H7 (cell line): ENCODE data around the gene ZNF391. TPM values are rescaled to one million over a fixed set of nuclear protein-coding genes. Genes with fewer than 3 reads are reported as not detected.
A peak's percentile ranks its signal among the peaks of the same experiment; 100 is the strongest.
"Not testable (repeated sequence)": the region's sequence is repeated elsewhere in the genome, so short reads cannot be mapped to it uniquely, and the experiment has no call there.

ENCODE experiments used
- DNase-seq: peaks from one replicate; pipeline ENCODE4 v3.0.0; 2012
- H3K27me3 ChIP-seq: 2 replicates; pipeline ENCODE4 v1.6.0; 2011; ENCODE audit warnings: mild to moderate bottlenecking, low read length; ENCODE audit not compliant: control insufficient read depth, insufficient read depth
- H3K36me3 ChIP-seq: replicated peaks from 2 replicates; pipeline ENCODE4 v1.5.1; 2011; ENCODE audit warnings: low read length; ENCODE audit not compliant: control insufficient read depth, insufficient read depth
- H3K4me3 ChIP-seq: 2 replicates; pipeline ENCODE4 v1.5.1; 2011; ENCODE audit warnings: low read depth, mild to moderate bottlenecking, control low read depth, low read length, moderate library complexity; ENCODE audit not compliant: insufficient read depth
- total RNA-seq: library from RNA; depleted of rRNA; stranded (reverse); fragments of >200 nt; shearing (Covaris generic); gene quantifications from 2 replicates; pipeline ENCODE4 v1.2.3, GENCODE V29; 2014; rRNA removed

Gene ZNF391
- total RNA-seq = 3.1 and 5.1 TPM in 2 replicates

DNA sequence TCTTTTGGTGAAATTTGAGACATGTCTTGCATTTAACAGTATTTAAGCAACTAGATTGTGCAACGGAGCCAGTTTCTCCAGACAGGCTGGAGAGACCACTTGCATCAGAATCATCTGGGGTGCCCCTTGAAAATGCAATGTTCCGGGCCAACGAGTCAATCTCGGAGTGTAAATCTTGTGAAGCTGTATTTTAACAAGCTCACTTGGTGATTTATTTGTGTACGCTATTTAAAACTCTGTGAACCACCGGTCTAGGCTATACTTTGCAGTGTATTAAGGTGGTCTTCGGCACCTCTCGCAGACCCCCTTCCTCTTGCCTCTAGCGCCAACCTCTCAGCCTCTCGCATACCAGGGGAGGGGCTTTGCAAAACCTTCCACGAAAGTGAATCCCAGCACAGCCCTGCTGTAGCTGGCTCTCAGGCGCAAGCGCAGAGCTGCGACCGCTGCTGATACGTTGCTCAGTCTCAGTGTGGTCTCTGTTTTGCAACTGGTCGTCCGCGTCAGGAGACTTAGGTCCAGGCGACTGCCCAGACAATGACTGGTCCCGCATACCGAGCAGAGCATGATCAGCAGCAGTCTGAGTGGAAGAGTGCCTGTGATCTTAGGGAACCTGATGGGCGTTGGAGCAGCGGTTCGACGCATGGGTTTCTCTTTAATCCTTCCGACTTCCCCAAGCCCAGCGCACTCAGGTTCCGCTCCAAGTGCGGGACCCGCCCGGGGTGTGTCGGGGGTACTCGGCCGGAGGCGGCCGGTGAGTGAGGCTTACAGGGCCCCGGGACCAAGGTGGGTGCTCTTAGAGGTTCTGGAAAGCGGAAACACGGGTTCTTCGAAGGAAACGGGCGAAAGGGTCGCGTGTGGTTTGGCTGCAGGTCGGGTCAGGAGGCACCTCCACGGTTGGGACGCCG, at the start of gene ZNF391:
Gene ZNF391 (plus strand): TSS at position 467 of the 905 bp plus-strand sequence. CDS start 11,612 bp downstream, outside the sequence.
- Histone ChIP-seq H3K4me3 (peak within 1 kb of the TSS; percentile 85), H3K36me3 (no peaks in the 10 kb centered on the region), H3K27me3 (no peaks in the 10 kb centered on the region)
- peak; percentile 89 for DNase-seq

DNA sequence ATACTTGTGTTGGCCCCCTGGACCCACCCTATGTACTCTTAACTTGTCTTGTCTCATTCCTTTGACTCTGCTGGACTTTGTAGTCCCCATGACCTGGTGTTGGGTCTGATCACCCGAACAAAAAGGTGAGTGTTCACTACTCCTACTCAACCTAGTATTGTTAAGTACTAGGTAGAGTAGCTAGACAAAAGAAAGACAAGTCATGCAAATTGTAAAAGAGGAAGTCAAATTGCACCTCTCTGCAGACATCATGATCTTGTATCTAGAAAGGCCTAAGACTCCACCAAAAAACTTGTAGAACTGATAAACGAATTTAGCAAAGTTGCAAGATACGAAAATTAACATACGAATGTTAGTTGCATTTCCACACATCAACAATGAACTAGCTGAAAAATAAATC, 35.7 kb upstream of the ZNF391 start:
- H3K4me3 ChIP-seq = no peak overlapping the region
- no peaks in the 10 kb centered on the region for H3K27me3 ChIP-seq
- no peak for DNase-seq
- no peaks in the 10 kb centered on the region for H3K36me3 ChIP-seq

DNA sequence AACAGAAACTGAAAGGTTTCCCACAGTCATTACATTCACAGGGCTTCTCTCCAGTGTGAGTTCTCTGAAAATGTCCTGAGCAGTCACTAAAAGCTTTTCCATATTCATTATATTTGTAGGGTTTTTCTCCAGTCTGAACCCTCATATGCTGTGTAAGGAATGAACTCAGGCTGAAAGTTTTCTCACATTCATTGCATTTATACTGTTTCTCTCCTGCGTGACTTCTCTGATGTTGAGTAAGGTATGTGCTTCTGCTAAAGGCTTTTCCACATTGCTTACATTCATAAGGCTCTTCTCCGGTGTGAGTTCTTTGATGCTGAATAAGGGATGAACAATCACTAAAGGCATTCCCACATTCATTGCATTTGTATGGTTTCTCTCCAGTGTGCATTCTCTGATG, 29.8 kb upstream of the ZNF391 start:
- no peak for DNase-seq
- no peak overlapping the region for H3K4me3 ChIP-seq
- H3K27me3 ChIP-seq = no peaks in the 10 kb centered on the region
- peaks cover 9% of the 10 kb centered on the region for H3K36me3 ChIP-seq

DNA sequence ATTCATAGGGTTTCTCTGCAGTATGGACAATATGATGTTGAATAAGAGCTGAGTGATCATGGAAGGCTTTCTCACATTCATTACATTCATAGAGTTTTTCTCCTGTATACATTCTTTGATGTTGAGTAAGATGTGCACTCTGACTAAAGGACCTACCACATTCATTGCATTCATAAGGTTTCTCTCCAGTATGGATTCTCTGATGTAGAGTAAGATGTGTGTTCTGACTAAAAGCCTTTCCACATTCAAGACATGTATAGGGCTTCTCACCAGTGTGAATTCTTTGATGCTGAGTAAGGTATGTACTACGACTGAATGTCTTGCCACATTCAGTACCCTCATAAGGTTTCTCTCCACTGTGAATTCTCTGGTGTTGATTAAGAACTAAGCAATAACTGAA, 29.3 kb upstream of the ZNF391 start:
- Histone ChIP-seq H3K4me3 (no peak overlapping the region), H3K27me3 (no peaks in the 10 kb centered on the region), H3K36me3 (peaks cover 9% of the 10 kb centered on the region)
- no peak for DNase-seq

DNA sequence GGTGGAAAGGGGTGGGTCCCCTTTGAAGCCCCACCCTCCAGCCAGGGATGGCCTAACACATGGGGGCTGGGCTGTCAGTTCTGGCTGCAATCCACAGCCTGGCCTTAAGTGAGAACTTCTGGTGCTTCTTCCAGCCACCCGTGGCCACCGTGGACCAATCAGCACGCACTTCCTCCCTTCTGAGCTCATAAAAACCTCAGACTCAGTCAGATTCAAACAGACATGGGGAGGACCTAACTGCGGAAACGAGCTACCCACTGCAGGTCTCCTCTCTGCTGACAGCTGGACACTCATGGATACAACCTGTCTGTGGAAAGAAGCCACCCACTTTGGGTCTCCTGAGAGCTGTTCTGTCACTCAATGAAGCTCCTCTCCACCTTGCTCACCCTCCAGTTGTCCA, 20.4 kb upstream of the ZNF391 start:
- DNase-seq = no peak
- H3K4me3 ChIP-seq = no peak overlapping the region
- H3K36me3 ChIP-seq = no peaks in the 10 kb centered on the region; the same call in 1 of the 2 replicates
- H3K27me3 ChIP-seq = no peaks in the 10 kb centered on the region

DNA sequence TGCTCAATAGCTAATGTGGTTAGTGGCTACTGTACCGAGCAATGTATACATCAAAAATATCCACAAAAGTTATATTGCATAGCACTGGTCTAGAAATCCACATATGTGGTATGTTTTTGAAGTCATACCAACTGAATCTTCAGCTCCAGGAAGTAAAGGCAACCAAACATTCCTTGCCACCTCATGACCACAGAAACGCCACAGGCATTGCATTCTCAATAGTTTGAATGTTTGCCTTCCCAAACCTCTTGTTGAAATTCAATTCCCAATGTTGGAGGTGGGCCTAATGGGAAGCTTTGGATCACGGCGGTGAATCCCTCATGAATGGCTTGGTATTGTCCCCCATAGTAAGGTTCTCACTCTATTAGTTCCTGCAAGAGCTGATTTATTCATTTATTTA, 18.2 kb upstream of the ZNF391 start:
- H3K27me3 ChIP-seq = no peaks in the 10 kb centered on the region; the same call in 1 of the 2 replicates
- no peak for DNase-seq
- H3K4me3 ChIP-seq = no peak overlapping the region

DNA sequence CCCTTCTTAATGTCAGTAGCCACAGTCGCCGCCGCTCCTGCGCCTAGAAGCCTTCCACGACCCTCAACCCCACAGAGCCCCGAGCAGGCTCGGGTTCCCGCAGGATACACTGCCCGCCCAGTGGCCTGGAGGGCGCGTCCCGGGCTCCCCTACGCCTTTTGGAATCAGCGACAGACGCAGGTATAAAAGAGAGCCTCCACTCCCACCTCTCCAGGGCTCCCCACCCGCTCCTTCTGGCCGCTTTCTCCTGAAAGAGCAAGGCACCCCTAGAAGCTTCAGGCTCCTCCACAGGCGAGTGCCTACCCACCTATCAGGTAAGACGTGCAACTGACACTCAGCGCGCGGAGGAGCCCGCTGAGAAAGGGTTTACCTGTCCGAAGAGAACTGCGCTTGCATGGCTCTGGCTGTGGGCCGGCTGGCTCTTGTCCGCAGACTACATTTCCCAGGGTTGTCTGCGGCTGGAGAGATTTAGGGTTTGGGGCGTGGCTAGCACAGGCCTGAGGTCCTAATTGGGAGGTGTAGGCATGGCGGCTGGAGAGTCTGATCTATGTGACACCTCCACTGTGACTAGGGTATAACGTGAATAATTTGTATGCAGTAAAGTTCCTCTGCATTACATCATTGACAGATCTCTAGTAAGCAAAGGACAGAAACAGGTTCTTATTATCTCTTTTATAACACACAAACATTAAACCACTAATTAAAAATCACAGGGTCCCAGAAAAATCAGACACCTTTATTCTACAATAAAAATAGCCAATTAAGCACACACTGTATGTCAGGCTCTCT, 13.5 kb upstream of the ZNF391 start:
- Histone ChIP-seq H3K36me3 (no peaks in the 10 kb centered on the region), H3K27me3 (no peaks in the 10 kb centered on the region; the same call in 1 of the 2 replicates), H3K4me3 (peak overlapping the region; percentile 63)
- peak; percentile 87 for DNase-seq

More for the DNA sequence above, 18.2 kb upstream of the ZNF391 start:
- no peaks in the 10 kb centered on the region; the same call in 1 of the 2 replicates for H3K36me3 ChIP-seq

DNA sequence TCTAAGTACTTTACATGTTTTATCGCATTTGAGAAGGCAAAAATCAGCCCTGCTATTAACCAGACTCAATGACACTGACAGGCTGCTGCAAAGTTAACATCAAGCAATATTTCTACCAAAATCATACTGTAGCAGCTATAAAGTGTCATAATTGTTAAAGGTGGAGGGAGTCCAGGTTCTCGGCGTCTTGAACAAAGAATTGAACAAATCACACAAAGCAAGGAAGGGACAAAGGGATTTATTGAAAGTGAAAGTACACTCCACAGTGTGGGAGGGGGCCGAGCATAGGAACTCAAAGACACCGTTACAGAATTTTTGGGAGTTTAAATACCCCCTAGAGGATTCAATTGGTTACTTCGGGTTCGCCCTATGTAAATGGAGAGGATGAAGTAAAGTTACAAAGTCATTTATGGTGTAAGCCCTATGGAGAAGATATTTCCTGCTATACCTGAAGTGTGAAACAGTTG, 12.9 kb upstream of the ZNF391 start:
- H3K27me3 ChIP-seq = no peaks in the 10 kb centered on the region; the same call in 1 of the 2 replicates
- no peaks in the 10 kb centered on the region for H3K36me3 ChIP-seq
- H3K4me3 ChIP-seq = peak overlapping the region; percentile 2; the same call in 1 of the 2 replicates
- no peak for DNase-seq

DNA sequence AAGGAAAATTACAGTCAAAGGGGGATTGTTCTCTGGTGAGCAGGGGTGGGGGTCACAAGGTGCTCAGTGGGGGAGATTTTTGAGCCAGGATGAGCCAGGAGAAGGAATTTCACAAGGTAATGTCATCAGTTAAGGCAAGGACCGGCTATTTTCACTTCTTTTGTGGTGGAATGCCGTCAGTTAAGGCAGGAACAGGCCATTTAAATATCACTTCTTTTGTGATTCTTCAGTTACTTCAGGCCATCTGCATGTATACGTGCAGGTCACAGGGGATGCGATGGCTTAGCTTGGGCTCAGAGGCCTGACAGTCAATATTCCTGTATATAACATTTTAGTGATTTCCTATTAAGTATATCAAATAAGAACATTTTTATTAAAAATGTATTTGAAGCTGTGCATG, 10.2 kb upstream of the ZNF391 start:
- not testable (repeated sequence) for H3K27me3 ChIP-seq, H3K36me3 ChIP-seq, H3K4me3 ChIP-seq, DNase-seq

DNA sequence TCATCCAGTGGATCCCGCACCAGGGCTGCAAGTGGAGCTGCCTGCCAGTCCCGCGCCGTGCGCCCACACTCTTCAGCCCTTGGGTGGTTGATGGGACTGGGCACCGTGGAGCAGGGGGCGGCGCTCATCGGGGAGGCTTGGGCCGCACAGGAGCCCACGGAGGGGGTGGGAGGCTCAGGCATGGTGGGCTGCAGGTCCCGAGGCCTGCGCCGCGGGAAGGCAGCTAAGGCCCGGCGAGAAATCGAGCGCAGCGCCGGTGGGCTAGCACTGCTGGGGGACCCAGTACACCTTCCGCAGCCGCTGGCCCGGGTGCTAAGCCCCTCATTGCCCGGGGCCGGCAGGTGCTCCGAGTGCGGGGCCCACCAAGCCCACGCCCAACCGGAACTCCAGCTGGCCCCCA, 7.6 kb upstream of the ZNF391 start:
- H3K36me3 ChIP-seq, DNase-seq, H3K4me3 ChIP-seq, H3K27me3 ChIP-seq: not testable (repeated sequence)

DNA sequence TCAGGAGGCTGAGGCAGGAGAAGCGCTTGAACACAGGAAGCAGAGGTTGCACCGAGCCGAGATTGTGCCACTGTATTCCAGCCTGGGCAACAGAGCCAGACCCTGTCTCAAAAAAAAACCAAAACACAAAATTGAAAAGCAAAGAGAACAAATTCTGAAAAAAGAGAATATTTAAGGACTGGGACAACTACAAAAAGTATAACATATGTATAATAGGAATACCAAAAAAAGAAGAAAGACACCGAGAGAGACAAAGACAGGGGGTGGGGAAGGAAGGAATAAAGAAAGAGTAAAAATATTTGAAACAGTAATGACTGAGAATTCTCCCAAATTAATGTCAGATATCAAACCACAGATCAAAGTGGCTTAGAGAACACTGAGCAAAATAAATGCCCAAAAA, 5.5 kb upstream of the ZNF391 start:
- H3K4me3 ChIP-seq = no peak overlapping the region
- no peaks in the 10 kb centered on the region for H3K27me3 ChIP-seq
- no peak for DNase-seq
- no peaks in the 10 kb centered on the region for H3K36me3 ChIP-seq

DNA sequence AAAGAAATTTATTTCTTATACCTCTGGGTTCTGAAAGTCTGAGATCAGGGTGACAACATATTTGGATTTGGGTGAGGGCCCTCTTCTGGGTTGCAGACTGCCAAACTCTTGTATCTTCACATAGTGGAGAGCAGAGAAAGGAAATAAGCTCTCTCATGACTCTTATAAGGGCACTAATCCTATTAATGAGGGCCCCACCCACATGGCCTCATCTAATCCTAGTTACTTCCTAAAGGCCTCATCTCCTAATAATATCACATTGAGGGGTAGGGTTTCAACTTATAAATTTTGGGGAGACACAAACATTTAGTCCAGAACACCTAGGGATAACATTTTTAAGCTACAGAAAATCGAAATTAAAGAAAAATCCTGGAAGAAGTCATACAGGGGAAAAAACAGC, 5.1 kb upstream of the ZNF391 start:
- DNase-seq = no peak
- no peak overlapping the region for H3K4me3 ChIP-seq
- no peaks in the 10 kb centered on the region for H3K27me3 ChIP-seq
- no peaks in the 10 kb centered on the region for H3K36me3 ChIP-seq

DNA sequence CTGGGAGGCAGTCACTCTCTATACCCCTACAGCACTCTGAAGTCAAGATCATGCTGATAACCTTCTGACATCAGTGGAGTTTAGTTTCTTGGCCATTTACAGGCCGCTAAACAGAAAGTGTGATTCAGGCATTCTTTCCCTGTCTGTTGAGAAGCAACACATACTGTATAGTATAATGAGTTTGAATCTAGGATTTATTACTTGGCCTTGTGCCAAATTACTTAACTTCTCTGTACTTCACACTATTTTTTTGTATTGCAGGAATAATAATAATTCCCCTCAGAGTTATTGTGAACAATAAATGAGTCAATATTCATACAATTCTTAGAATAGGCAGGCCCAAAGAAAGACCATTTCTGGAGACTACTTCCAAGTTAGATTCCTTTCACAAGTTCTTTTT, 4.1 kb downstream of the ZNF391 start:
- H3K36me3 ChIP-seq = 0 out of 2 replicates have a peak, but pooled peaks cover 1% of the 10 kb centered on the region
- no peak overlapping the region for H3K4me3 ChIP-seq
- no peak for DNase-seq
- no peaks in the 10 kb centered on the region for H3K27me3 ChIP-seq

DNA sequence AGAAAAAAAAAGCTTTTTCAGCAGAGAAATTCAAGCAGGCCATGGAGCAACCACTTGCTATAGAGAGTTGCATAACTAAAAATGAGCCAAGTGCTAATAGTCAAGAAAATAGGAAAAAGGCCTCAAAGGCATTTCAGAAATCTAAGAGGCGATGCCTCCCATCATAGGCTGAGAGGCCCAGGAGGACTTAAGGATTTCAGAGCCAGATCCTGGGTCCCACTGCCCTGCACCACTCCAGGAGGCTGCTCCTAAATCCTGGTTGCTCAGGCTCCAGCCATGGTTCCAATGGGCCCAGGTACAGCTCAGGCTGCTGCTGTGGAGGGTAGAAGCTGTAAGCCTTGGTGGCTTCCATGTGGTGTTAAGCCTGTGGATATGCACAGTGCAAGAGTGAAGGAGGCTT, 5.5 kb downstream of the ZNF391 start:
- no peak for DNase-seq
- Histone ChIP-seq H3K36me3 (peaks cover 1% of the 10 kb centered on the region; the same call in 1 of the 2 replicates), H3K27me3 (no peaks in the 10 kb centered on the region), H3K4me3 (no peak overlapping the region)
